Gastroesophageal sphincter (tissue), 3 donors: ENCODE data around the gene RHBG.

ENCODE experiments used
- CTCF ChIP-seq, 4 experiments: fragments of 200-600 bp in 2 of 4; fragments of 450-650 bp in 2 of 4; sonication (generic) in 1 of 4; IDR thresholded peaks; one replicate each; pipeline ENCODE4 v1.5.1; 2017 to 2019; ENCODE audit warnings: antibody characterized with exemption in 4 of 4, mild to moderate bottlenecking in 2 of 4, moderate library complexity in 2 of 4
- POLR2AphosphoS5 ChIP-seq: sonication (generic); formaldehyde crosslinking; IDR thresholded peaks from one replicate; pipeline ENCODE4 v1.6.1; 2017; ENCODE audit warnings: antibody characterized with exemption

GRCh38 chr1:156410238-156410637, 41.2 kb downstream of the RHBG start:
- TF ChIP-seq CTCF (IDR thresholded peaks at IDR 0.05) (no peak), POLR2AphosphoS5 (no peak)
